Common myeloid progenitor, CD34-positive (primary cell): ENCODE data around the gene MEIS2.

Experiments used
- CTCF ChIA-PET: fragments of 350-600 bp; sonication (Branson Sonifier 250); formaldehyde crosslinking; loops from one replicate; lab custom pipeline; 2021; ENCODE audit warnings: antibody characterized with exemption; lab: Charles Lee
- POLR2A ChIA-PET: fragments of 350-600 bp; sonication (Branson Sonifier 250); formaldehyde crosslinking; loops from one replicate; lab custom pipeline; 2021; ENCODE audit warnings: antibody characterized with exemption; lab: Charles Lee
- DNase-seq, 3 donors: peaks; one replicate each; pipeline versions ENCODE4 v3.0.0 to v3.0.0-alpha.2; 2013
- H3K27ac ChIP-seq, 2 experiments: 1 replicate in 1 of 2; 2 replicates in 1 of 2; pipeline ENCODE4 v1.7.0; 2013; ENCODE audit warnings: inconsistent platforms in 2 of 2, low read length in 2 of 2, mild to moderate bottlenecking in 2 of 2, low read depth in 1 of 2, moderate library complexity in 1 of 2; ENCODE audit not compliant: severe bottlenecking in 2 of 2, insufficient read depth in 1 of 2, poor library complexity in 1 of 2
- H3K27me3 ChIP-seq, 5 experiments: replicated peaks in 2 of 5; 1 replicate in 3 of 5; 2 replicates in 2 of 5; pipeline versions ENCODE4 v1.6.1 to v1.7.0; 2013; ENCODE audit warnings: low read length in 4 of 5, mild to moderate bottlenecking in 2 of 5, moderate library complexity in 2 of 5, inconsistent platforms in 1 of 5; ENCODE audit not compliant: insufficient read depth in 5 of 5, control insufficient read depth in 4 of 5
- H3K36me3 ChIP-seq, 4 experiments: 1 replicate in 2 of 4; 2 replicates in 2 of 4; pipeline versions ENCODE4 v1.6.1 to v1.7.0; 2013; ENCODE audit warnings: low read length in 3 of 4, control low read depth in 1 of 4, mild to moderate bottlenecking in 1 of 4; ENCODE audit not compliant: control insufficient read depth in 4 of 4, insufficient read depth in 4 of 4
- H3K4me1 ChIP-seq, 4 experiments: 1 replicate in 3 of 4; 2 replicates in 1 of 4; pipeline versions ENCODE4 v1.6.1 to v1.7.1; 2013; ENCODE audit warnings: low read length in 3 of 4, mild to moderate bottlenecking in 3 of 4, control low read depth in 1 of 4, inconsistent platforms in 1 of 4, moderate library complexity in 1 of 4; ENCODE audit not compliant: control insufficient read depth in 4 of 4, insufficient read depth in 4 of 4; ENCODE audit errors: control extremely low read depth in 1 of 4
- H3K4me3 ChIP-seq, 7 experiments: 1 replicate in 4 of 7; 2 replicates in 3 of 7; pipeline versions ENCODE4 v1.5.1 to v1.7.0; 2013; ENCODE audit warnings: mild to moderate bottlenecking in 7 of 7, low read length in 6 of 7, moderate library complexity in 6 of 7, inconsistent platforms in 2 of 7, low read depth in 2 of 7, control low read depth in 1 of 7; ENCODE audit not compliant: insufficient read depth in 4 of 7, control insufficient read depth in 1 of 7; ENCODE audit errors: extremely low read depth in 1 of 7
- H3K9me3 ChIP-seq, 5 experiments: 1 replicate in 4 of 5; 2 replicates in 1 of 5; pipeline versions ENCODE4 v1.6.1 to v1.7.1; 2013; ENCODE audit warnings: low read length in 4 of 5, mild to moderate bottlenecking in 2 of 5, inconsistent platforms in 1 of 5, low read depth in 1 of 5, moderate library complexity in 1 of 5; ENCODE audit not compliant: control insufficient read depth in 4 of 5, insufficient read depth in 2 of 5; ENCODE audit errors: control extremely low read depth in 1 of 5
- WGBS: methylation state at CpG from one replicate; pipeline ENCODE4 v1.1.5; 2013; ENCODE audit not compliant: insufficient coverage; 5-methylcytosine and 5-hydroxymethylcytosine counted together

Gene MEIS2

GRCh38 chr15:37037071-37037655 is 63.2 kb downstream of the MEIS2 start:
- Histone ChIP-seq H3K27ac (no peak overlapping the region), H3K27me3 (no peaks in the 10 kb centered on the region), H3K9me3 (no peaks in the 10 kb centered on the region), H3K4me3 (no peak overlapping the region), H3K36me3 (no peaks in the 10 kb centered on the region), H3K4me1 (no peaks in the 10 kb centered on the region)
- 96% methylated on average over 5 of the region's 7 CpGs for WGBS
- POLR2A ChIA-PET: no interaction called here
- DNase-seq: no peak
- CTCF ChIA-PET: no interaction called here

GRCh38 chr15:37034835-37035748 is 65.3 kb downstream of the MEIS2 start:
- no peak overlapping the region for H3K4me3 ChIP-seq
- no peaks in the 10 kb centered on the region for H3K9me3 ChIP-seq
- CTCF ChIA-PET: no interaction called here
- 93% methylated on average over 5 of the region's 10 CpGs for WGBS
- H3K27me3 ChIP-seq: no peaks in the 10 kb centered on the region
- no peak overlapping the region for H3K27ac ChIP-seq
- H3K36me3 ChIP-seq: no peaks in the 10 kb centered on the region
- POLR2A ChIA-PET: no interaction called here
- H3K4me1 ChIP-seq: no peaks in the 10 kb centered on the region
- DNase-seq: no peak

GRCh38 chr15:37034392-37034791 is 66.0 kb downstream of the MEIS2 start:
- H3K36me3 ChIP-seq: no peaks in the 10 kb centered on the region
- ChIA-PET POLR2A (no interaction called here), CTCF (no interaction called here)
- no peak for DNase-seq
- WGBS: 93% methylated on average over 6 of the region's 7 CpGs
- no peaks in the 10 kb centered on the region for H3K9me3 ChIP-seq
- H3K27ac ChIP-seq: no peak overlapping the region
- no peaks in the 10 kb centered on the region for H3K4me1 ChIP-seq
- H3K27me3 ChIP-seq: peaks cover 0 to under 1% (median 0%) of the 10 kb centered on the region in 5 experiments
- no peak overlapping the region for H3K4me3 ChIP-seq

- ChIA-PET CTCF (no interaction called here), POLR2A (no interaction called here)
- Histone ChIP-seq H3K27me3 (peaks cover 0 to 2% (median 0%) of the 10 kb centered on the region in 5 experiments), H3K4me1 (no peaks in the 10 kb centered on the region), H3K36me3 (no peaks in the 10 kb centered on the region), H3K4me3 (no peak overlapping the region), H3K27ac (no peak overlapping the region), H3K9me3 (no peaks in the 10 kb centered on the region)
- DNase-seq: no peak
- WGBS: 80% methylated on average over 2 of the region's 4 CpGs
Measured at GRCh38 chr15:37032091-37032775, 68.1 kb downstream of the MEIS2 start.

- H3K27me3 ChIP-seq: peaks cover 0 to 2% (median 0%) of the 10 kb centered on the region in 5 experiments
- no peaks in the 10 kb centered on the region for H3K4me1 ChIP-seq
- 98% methylated on average over 4 of the region's 4 CpGs for WGBS
- H3K4me3 ChIP-seq: no peak overlapping the region
- no peak for DNase-seq
- H3K9me3 ChIP-seq: no peaks in the 10 kb centered on the region
- no peak overlapping the region for H3K27ac ChIP-seq
- no peaks in the 10 kb centered on the region for H3K36me3 ChIP-seq
- ChIA-PET CTCF (no interaction called here), POLR2A (interaction anchor here (0.6 kb wide), 1 partner anchor 1961 kb away, joined by 3 read pairs; no protein-coding TSS in a partner anchor)
Measured at GRCh38 chr15:37031198-37031597, 69.2 kb downstream of the MEIS2 start.

GRCh38 chr15:37028625-37029296 is 71.6 kb downstream of the MEIS2 start:
- WGBS: 89% methylated on average over 3 of the region's 4 CpGs
- Histone ChIP-seq H3K4me3 (no peak overlapping the region), H3K27me3 (peaks cover 0 to 2% (median 0%) of the 10 kb centered on the region in 5 experiments), H3K27ac (no peak overlapping the region), H3K36me3 (no peaks in the 10 kb centered on the region), H3K9me3 (peaks cover 0 to 3% (median 0%) of the 10 kb centered on the region in 5 experiments), H3K4me1 (no peaks in the 10 kb centered on the region)
- ChIA-PET POLR2A (no interaction called here), CTCF (interaction anchor here (1.2 kb wide), 1 partner anchor 15 kb away, joined by 3 read pairs; no protein-coding TSS in a partner anchor)
- no peak for DNase-seq
